GM21619 (cell line): Measurements from ENCODE around the gene SUN2.
A peak's percentile ranks its signal among the peaks of the same experiment; 100 is the strongest.

Source experiments
- ATAC-seq: cut with Tn5 transposase; IDR thresholded peaks from one replicate; pipeline ENCODE4 v1.9.1; 2021; ENCODE audit not compliant: unreplicated experiment

SUN2 gene

GRCh38 chr22:38754751-38755154 lies 1.0 kb downstream of the SUN2 start:
- no peak for ATAC-seq

- ATAC-seq = no peak
These were observed 1.6 kb downstream of the SUN2 start for GRCh38 chr22:38753948-38754750.

DNA sequence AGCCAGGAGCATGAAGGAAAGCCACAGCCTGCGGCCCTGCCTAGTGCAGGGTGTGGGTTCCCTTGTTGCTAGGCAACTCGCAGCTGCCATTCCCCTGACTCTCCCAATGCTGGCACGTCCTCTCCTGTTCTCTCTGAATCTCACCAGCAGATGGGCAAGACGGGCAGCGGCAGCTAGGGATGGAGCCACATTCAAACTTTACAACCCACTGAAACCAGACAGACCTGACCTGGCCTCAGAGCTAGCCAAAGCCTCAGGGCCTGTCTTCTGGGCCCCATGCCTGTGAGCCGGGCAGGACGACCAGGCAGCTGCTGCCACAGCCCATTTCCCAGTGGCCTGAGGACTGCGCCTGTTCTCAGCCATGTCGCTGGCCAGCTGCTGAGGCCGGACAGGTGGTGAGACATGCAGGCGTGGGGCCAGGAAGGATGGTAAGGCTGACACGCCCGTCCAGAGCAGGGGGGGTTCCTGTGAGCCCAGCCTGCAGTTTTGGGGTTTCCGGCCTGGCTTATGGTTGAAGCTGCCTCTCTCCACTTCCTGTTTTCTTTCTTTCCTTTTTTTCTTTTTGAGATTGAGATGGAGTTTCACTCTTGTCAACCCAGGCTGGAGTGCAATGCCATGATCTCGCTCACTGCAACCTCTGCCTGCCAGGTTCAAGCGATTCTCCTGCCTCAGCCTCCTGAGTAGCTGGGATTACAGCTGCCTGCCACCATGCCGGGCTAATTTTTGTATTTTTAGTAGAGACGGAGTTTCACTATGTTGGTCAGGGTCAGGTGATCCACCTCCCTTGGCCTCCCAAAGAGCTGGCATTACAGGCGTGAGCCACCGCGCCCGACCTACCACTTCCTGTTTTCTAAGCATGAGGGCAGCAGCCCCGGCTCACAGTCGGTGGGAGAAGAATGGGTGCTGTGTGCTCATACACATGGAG lies 4.1 kb downstream of the SUN2 start:
- ATAC-seq = peak; percentile 33

GRCh38 chr22:38751066-38751421 lies 4.8 kb downstream of the SUN2 start:
- no peak for ATAC-seq

DNA sequence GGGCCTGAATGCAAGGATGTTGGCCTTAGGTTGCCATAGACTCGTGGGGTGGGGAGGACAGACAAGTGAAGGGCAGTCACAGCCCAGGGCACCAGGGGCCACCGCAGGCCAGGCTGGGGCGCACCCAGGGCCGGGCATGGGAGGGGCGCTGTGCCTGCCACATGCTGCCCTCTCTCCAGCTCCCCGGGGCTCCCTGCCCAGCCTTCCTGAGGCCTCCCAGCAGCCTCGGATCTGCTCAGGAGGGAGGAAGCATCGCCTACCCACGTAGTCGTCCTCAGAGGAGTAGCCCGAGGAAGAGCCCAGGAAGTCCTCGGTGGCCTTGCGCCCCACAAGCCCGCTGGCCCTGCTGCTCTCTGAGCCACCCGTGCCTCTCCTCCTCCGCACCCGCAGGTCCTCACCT lies 5.2 kb downstream of the SUN2 start:
- no peak for ATAC-seq

DNA sequence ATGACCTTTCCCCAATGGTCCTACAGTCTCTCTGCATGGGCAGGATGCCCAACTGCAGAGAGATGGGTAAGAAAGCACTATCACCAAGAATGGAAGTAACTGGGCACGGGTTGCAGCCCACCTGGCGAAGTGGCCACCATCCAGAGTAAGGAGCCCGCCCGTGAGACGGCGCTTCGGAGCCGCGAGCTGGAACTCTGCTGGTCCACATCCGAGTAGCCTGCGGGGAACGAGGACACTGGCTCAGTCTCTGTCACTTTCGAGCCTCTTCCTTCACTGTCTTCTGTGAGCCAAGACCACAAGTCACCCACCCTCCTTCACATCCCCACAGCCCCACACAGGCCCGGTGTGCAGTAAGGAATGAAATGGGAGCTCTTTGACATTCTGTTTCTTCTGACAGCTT lies 5.7 kb downstream of the SUN2 start:
- no peak for ATAC-seq

GRCh38 chr22:38748487-38749136 lies 7.2 kb downstream of the SUN2 start:
- ATAC-seq = no peak

- no peak for ATAC-seq
These were observed 9.9 kb downstream of the SUN2 start for GRCh38 chr22:38745676-38746460.

GRCh38 chr22:38744981-38745380 lies 10.8 kb downstream of the SUN2 start:
- ATAC-seq = no peak

GRCh38 chr22:38742176-38742942 lies 13.4 kb downstream of the SUN2 start:
- no peak for ATAC-seq

DNA sequence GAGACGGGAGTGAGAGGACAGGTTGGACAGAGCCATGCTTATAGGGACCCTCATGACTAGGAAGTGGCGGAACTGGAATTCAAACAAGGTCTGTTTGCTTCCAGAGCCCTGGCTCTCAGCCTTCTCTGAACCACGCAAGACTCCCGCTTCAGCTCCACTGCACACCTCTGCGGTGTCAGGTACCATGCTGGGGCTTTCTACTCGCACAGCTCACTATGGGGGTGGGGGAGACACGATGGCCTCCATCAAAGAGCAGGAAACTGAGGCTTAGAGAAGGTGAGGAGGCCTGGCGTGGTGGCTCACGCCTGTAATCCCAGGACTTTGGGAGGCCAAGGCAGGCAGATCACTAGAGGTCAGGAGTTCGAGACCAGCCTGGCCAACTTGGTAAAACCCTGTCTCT lies 14.2 kb downstream of the SUN2 start:
- no peak for ATAC-seq

DNA sequence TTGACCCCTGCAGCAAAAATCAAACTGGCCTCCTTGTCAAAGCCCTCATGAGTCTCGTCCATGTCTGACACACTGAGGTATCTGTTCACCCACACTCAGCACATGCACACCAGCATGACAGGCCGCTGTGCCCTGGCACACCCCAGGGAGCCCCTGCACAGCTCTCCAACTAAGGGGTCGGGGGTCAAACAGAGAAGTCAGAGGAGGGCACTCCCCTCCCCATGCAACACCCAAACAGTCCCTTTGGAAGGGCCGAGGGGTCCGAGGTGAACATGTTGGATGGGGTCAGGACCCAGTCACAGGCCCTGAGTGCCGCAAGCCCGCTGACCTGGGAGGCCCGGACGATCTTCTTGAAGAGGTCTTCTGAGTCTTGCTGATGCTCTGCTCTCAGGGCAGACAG lies 14.6 kb downstream of the SUN2 start:
- ATAC-seq = no peak

DNA sequence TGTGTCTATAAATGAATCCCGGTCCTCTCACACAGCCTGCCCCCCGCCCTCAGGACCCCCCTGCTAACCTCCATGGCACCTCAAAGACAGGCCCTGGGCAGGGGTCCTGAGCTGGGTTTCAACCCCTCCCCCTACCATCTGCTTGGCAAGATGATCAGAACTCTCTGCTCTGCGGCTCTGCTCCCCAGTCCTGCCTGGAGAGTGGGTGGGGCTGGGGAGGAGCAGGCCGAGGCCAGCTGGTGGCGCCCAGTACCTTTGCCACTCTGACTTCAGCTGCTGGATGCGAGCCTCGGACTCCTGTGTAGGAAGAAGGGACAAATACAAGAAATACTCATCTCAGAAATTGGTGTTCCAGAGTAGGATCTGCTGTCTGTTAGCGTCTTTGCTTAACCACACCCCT lies 15.0 kb downstream of the SUN2 start:
- no peak for ATAC-seq

DNA sequence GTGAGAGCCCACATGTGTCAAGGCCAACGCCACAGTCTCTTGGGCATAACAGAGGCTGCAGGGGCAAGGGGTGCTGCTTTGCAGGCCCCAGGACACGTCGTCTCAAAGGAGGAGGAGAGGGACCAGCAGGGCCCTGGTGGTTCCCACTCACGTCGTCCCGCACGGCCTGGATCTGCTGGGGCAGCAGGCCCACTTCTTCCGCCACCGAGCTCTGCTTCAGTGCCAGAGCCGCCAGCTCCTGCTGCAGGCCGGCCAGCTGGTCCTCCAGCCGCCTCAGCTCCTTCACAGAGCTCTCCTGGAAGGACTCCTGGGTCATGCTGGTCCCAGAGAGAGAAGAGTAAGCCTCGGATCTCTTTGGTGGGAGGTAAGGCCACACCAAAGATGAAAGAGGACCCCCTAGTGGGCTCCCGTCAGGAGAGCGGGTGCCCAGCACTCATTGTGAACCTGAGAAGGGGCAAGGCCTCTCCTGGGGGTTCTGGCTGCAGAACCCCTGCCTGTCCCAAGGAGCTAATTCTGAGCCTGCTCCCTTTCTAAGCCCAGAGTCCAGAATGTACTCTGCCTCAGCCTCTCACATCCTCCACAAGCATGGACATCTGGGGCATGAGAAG lies 15.6 kb downstream of the SUN2 start:
- ATAC-seq = no peak

DNA sequence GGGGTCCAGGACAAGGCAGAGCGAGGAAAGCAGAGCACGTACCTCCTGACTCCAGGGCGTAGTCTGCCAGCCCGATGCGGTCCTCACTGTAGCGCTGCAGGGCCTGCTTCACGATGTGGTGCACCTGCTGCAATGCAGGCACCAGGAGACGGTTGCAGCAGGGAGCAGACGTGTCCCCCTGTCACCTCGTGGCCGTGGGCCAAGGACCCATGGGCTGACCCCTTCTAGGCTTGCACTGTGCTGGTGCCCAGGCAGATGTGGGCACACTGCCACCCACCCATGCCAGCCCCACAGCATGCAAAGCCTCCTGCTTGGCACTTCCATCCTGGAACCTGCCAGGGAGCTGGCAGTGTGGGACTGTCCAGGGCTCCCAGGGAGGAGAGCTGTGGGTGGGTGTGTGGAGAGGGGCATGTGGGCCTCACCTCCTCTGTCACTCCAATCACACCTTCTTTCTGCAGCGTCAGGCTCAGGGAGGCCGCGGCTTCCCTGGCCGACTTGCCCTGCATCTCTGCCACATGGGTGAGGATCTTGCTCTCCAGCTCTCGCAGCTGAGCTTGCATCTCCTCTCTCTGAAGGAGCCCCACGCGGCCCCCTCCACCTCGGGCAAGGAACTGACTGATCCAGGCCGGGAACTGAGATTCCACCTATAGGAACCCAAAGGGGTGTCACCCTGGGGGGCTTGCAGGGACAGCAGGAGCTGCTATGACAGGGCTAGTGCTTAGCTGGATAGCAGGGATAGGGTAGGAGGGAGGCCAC lies 16.3 kb downstream of the SUN2 start:
- ATAC-seq = no peak

GRCh38 chr22:38738475-38739070 lies 17.2 kb downstream of the SUN2 start:
- ATAC-seq = no peak

GRCh38 chr22:38737302-38738060 lies 18.3 kb downstream of the SUN2 start:
- no peak for ATAC-seq

DNA sequence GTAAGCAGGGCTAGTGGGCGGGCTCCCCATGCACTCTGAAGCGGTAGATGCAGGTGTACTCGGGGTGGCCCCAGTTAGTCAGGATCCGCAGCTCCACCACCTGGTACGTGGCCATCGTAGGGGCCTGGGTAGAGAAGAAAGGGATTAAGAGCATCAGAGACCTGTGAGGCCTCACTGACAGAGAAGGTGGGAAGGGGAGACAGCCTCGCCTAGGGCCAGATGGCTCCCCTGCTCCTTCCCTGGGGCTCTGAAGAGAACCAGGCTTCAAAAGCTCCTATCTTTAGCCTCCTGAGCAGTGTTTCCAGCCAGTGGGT lies 19.6 kb downstream of the SUN2 start:
- no peak for ATAC-seq
